Stimulated activated CD8-positive, alpha-beta memory T cell treated with anti-CD3 and anti-CD28 coated beads, Interleukin-12 subunit alpha, Interleukin-12 subunit beta, amount 100 ng/mL, for 4 hours (primary cell): ENCODE measurements around the gene FES.
A peak's percentile ranks its signal among the peaks of the same experiment; 100 is the strongest.
"Not testable (repeated sequence)": the region's sequence is repeated elsewhere in the genome, so short reads cannot be mapped to it uniquely, and the experiment has no call there.

Experiments
- DNase-seq: peaks from one replicate; pipeline ENCODE4 v3.0.0-alpha.2; 2020; ENCODE audit warnings: low read depth

Gene FES

GRCh38 chr15:90883976-90884718 is at the start of gene FES:
Gene FES (plus strand): TSS chr15:90884504. CDS start chr15:90885046, 542 bp downstream.
- no peak for DNase-seq

- DNase-seq = no peak
These were observed 49.7 kb upstream of the FES start for GRCh38 chr15:90834626-90835025.

GRCh38 chr15:90836296-90836871 is 47.9 kb upstream of the FES start:
- no peak for DNase-seq

- no peak for DNase-seq
These were observed 47.2 kb upstream of the FES start for GRCh38 chr15:90837094-90837493.

- DNase-seq = peak; percentile 86
These were observed 46.2 kb upstream of the FES start for GRCh38 chr15:90838139-90838538.

- DNase-seq = no peak
These were observed 45.8 kb upstream of the FES start for GRCh38 chr15:90838544-90838943.

- DNase-seq = no peak
These were observed 44.9 kb upstream of the FES start for GRCh38 chr15:90839187-90840071.

- DNase-seq = no peak
These were observed 44.0 kb upstream of the FES start for GRCh38 chr15:90840157-90840855.

- no peak for DNase-seq
These were observed 43.4 kb upstream of the FES start for GRCh38 chr15:90840954-90841353.

GRCh38 chr15:90844696-90845095 is 39.6 kb upstream of the FES start:
- DNase-seq = no peak

GRCh38 chr15:90845201-90845949 is 38.9 kb upstream of the FES start:
- no peak for DNase-seq

- not testable (repeated sequence) for DNase-seq
These were observed 34.9 kb upstream of the FES start for GRCh38 chr15:90849424-90849823.

- DNase-seq = no peak
These were observed 33.2 kb upstream of the FES start for GRCh38 chr15:90851114-90851513.

GRCh38 chr15:90851940-90852339 is 32.4 kb upstream of the FES start:
- no peak for DNase-seq

GRCh38 chr15:90855139-90855538 is 29.2 kb upstream of the FES start:
- DNase-seq = no peak

- DNase-seq = no peak
These were observed 27.0 kb upstream of the FES start for GRCh38 chr15:90857337-90857736.

GRCh38 chr15:90857883-90858443 is 26.3 kb upstream of the FES start:
- DNase-seq = no peak

GRCh38 chr15:90859234-90860131 is 24.8 kb upstream of the FES start:
- no peak for DNase-seq

GRCh38 chr15:90860450-90860849 is 23.9 kb upstream of the FES start:
- DNase-seq = no peak
